HG03460 (cell line): ENCODE measurements around the gene LECT2.

Source experiments
- ATAC-seq: cut with Tn5 transposase; IDR thresholded peaks from one replicate; pipeline ENCODE4 v1.9.1; 2021; ENCODE audit not compliant: unreplicated experiment

The LECT2 gene

DNA sequence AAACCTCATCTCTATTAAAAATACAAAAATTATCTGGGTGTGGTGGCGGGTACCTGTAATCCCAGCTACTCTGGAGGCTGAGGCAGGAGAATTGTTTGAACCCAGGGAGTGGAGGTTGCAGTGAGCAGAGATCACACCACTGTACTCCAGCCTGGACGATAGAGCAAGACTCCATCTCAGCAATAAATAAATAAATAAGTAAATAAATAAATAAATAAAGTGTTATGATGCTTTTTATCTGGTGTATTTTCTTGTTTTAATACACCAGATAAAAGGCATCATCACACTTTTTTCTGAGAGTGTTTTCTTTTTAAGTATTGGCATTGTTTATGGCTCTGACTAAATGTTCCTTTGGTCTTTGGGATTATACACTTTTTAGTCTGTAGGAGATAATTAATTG is 24.2 kb upstream of the LECT2 start:
- no peak for ATAC-seq

DNA sequence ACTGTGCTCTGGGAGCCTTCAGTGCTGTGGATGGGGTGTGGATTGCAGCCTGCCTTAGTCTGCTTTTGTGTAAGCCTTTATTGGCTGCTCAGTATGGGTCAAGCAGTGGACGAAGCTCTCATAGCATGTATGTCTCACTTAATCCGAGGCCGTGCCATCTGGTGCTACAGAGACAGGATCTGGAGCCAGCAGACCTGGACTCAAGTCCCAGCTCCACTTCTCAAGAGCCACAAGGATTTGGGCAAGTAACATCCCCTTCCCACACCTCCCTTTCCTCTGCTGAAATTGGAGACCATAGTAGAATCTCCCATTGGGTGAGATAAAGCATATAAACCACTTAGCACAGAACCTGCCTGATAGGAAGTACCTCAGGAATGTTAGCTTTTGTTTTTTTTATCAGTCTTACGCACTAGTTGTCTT is 23.4 kb upstream of the LECT2 start:
- no peak for ATAC-seq

DNA sequence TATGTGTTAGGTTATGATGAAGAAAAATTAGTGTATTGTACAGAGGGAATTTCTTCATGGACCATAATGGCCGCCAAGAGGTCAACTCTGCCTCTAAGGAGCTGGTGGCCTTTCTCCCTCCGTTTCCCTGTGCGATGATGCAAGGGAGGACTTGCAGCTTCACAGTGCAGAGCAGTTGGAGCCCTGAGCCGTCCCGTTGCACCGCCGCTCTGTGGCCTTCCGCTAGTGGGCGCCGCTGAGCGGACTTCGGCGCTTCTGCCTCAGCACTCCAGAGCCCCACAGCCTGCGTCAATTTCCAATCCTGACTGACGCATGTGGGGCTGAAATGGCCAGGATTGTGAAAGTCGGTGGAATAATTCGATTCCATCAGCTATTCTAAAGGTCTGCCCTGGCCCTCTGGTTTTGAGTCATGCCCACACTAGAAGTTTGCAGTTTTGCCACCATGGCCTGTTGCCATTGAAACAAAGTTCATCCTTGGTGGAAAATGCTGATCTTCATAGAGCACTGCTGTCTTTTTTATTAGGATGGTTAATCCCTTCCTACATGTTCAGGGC is 22.7 kb upstream of the LECT2 start:
- peak; percentile 54 for ATAC-seq

DNA sequence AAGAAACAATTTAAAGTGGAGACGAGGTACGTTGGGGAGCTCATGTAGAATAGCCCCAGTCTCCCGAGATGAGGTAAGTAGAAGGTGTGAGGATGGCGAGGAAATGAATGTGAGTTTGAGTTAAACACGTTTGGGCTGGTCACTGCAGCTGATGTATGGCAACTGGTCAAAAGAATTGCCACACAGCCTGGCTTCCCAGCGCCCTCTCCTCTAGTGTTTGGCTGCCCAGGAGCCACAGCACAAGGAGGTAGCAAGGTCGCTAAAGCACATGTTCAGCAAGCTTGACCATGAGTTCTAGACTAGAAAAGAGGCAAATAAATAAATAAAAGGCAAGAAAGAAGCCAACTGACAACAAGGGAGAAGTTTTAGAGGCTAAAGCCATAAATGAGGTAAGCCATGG is 21.4 kb upstream of the LECT2 start:
- ATAC-seq = no peak

DNA sequence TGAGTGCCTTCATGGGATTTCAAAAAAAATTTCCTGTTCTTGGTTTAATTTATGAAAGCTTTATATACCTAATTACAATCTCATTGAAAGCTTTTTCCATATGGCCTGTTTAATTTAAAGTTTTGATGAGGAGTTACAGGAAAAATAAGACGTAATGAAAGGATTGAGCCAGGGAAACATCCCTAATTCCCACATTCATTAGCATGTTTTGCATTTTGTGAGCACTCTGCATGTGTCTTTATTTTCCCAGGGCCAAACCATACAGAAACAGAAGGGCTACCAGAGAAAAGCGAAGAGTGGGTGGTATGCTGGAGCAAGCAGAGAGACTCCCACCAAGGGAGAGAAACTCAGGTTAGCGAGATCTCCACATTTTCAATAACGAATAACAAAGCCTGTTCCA is 20.3 kb upstream of the LECT2 start:
- ATAC-seq = no peak

DNA sequence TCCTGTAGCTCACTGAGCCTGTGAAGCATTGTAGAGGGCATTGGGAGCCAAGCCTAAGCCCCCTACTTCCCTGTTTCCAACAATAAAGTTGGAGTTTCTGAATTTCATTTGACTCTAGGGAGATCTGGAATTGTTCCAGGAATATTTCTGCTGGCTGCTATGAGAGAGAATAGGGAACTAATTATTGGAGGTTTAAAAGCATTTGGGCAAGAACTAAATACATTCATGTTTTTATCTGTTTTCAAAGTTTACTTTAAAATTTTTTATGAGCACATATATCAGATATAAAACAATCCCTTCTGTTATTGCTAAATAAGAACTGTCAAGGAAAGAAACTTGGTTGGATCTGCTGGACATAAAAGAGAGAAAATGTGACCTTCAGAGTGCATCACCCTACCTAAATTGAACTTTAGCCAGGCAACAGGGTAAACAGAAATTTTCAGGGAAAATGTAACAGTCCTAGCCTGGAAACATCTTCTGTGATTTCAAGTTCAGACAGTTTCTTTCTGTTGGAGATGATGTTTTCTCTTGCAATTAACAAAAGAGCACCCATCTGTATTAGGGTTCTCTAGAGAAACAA is 19.3 kb upstream of the LECT2 start:
- ATAC-seq = no peak

DNA sequence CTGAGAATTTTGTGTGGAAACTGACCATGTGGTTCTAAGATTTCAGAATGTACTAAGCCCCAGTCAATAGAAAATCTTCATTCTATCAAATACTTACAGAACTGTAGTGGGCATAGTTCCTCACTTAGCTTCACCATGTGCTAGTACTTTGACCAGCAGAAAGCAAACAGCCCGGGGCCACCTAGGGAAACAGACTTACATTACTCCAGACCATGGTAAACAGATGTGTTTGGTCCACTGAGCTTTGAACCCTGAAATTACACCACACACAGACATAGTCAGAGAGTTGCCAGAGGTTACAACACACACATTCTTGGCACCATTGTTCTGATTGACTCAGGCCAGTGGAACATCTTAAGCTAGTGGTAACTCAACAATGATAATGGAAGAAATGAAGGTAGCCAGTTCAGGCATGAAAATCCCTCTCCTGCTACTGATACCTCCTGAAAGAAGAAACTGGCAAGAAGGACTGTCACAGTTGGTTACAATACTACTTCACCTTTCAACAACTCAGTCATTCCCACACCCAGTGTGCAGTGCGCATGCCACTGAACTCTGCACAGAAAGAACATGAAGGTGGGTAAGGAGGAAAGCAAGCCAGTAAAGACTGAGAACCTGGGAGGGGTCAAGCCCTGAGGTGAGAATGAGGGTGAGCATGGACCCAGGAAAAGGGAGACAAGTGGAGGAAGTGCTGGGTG is 18.7 kb upstream of the LECT2 start:
- ATAC-seq = no peak

DNA sequence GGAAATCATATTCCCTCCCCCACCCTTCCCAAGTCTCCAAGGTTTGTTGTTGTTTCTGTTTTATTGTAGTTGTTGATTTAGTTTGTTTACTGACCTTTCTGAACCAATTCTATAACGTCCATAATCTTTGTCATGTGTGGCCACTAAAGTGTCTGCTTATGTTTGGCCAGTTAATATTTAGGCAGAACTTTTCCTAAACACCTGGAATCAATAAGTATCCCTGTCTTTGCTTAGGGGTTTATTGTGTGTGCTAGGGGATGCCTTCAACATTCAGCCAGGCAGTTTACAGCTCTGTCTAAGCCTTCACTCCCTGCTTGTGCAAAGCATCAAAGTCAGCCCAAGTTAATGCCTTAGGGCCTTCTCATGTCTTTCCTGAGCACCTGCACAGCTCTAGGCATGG is 16.9 kb upstream of the LECT2 start:
- ATAC-seq = no peak

DNA sequence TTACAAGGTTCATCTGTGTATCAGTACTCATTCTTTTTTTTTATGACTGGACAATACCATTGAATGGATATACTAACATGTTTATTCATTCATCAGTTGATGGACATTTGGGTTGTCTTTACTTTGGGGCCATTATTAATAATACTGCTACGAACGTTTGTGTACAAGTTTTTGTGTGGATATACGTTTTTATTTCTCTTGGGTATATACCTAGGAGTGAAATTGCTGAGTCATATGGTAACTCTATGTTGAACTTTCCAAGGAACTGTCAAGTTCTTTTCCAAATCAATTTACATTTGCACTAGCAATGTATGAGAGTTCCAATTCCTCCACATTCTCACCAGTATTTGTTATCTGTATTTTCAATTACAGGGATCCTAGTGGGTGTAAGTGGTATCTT is 12.0 kb upstream of the LECT2 start:
- no peak for ATAC-seq

DNA sequence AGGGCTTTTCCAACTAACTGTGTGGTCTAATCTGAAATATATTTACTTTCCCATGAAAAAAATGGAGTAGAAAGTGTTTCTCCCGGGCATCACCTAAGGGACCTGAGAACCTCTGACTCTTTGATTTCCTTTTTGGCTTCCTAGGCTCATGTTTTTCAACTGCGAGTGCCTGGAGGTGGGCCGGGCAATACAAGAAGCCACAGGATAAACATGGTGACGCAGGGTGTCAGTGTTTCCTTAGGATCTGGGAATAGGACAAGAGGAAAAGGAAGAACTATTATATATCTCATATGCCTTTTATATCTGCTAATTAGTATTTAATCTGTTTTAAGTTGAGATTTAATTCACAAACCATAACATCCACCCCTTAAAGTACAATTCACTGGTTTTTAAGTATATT is 11.4 kb upstream of the LECT2 start:
- ATAC-seq = no peak

DNA sequence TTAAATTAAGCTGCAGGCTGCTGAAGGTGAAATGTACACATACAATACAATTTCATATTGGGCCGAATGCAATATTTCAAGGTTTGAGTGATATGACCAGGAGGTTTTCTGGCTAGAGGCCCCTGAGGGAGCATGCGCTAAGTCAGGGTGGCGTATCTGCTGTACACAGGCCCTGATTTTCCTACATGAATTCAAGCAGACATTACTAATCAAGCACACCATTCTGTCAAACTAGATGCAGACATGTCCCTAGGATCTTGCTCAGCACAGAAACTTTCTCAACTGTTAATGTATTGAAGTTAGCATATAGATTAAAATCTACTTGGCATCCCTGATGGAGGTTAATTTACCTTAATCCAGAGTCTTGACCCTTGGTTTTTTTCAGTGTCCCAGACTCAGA is 10.7 kb upstream of the LECT2 start:
- ATAC-seq = no peak

DNA sequence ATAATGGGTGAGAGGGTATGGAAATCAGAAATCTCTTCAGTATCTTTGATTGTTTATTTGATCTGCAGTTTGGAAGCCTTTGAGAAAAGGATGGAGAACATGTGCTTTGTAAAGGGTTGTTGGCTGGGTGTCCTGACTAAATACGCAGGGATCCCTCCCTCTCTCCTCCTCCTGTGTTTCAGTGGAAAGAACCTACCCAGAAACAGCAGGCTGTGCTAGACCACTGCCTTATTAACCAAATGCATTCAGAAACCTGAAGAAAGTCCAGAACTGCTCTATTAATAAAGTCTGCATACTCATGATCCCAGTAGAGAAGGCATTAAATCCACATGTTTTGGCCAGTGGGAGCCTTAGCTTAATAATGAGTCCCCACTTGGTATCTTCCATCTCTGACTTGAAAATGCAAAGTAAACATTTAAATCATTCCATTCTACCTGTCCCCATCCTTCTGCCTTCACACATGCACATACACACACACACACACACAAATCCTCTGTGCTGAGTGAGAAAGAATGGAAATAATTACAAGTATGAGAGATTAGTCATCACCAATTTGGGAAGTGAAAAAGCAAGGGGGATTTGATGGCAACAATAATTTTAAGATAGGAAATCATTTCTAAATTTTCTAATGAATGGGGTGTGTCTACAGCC is 10.0 kb upstream of the LECT2 start:
- no peak for ATAC-seq

DNA sequence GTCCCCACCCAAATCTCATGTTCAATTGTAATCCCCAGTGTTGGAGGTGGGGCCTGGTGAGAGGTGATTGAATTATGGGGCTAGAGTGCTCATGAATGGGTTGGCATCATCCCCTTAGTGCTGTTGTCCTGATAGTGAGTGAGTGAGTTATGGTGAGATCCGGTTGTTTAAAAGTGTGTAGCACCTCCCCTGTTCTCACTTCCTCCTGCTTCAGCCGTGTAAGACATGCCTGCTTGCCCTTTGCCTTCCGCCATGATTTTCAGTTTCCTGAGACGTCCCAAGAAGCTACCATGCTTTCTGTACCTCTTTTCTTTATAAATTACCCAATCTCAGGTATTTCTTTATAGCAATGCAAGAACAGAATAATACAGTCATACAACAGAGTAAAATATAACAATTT is 742 bp upstream of the LECT2 start:
- peak; percentile 56 for ATAC-seq

DNA sequence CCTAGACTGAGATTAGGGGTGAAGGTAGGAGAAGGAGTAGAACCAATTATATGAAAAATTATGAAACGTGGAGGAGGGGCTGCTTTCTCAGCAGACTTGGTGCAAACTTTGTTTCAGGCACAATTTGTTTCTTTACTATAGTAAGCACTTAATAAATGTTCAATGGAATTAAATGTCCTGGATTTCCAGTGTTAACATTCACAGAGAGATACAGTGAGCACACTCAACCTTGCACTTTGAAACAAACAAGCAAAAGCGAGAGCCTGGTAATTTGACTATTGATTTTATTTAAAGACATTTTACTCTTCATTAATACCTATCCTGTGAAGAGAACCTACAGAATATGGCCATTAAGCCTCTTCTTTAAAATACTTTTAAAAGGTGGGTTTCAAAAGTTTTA is 933 bp downstream of the LECT2 start:
- no peak for ATAC-seq

DNA sequence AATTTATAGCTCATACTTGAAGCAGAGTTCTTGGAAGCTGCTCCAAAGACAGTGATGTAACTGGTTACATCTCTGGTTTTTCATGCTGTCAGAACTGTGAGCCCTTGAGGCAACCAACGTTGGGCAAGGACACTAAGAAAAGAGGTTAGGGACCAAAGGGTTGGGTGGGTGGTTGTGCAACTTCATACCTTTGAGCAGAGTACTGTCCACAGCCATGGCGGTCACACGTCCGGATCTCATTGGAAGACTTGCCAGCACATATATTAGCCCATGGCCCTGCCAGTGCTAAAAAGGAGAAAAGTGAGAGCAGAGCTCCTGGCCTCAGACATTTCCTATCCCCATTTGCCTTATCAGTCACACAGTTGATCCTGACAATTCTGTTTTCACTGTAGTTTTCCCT is 2.1 kb downstream of the LECT2 start:
- no peak for ATAC-seq

DNA sequence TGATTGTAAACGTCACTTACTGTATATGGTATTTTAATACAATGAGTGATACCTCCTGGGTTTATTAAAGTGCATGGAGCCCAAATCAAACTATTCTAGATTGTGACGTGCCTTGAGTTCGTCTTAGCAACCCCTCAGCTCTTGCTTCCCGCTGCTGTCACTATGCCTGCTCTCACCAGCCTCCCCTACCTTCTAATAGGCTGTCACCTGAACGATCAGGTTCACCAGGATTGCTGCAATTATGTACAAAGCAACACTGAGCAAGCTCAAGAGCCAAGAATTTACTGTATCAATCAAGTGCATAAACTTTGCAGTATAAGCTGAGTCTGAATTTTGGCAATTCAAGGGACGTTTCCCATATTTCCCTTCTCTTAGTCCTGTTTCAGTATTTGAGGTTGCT is 3.0 kb downstream of the LECT2 start:
- ATAC-seq = no peak

DNA sequence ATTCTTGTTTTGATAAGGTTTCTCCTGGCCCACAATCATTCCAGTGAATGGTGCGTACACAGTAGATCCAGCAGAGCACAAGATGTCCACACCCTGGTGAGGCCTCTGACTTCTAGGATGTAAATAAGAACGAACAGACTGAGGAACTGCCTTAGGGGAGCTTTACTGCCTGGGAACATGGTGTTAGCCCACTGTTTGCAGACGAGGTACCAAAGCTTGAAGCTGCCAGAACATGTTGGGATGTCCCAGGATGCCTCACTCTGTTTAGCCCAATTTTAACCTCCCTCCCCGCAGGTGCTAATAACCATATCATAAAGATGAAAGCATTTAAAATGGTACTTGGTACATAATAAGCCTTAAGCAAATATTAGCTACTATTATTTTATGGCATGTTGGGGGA is 3.5 kb downstream of the LECT2 start:
- ATAC-seq = no peak

DNA sequence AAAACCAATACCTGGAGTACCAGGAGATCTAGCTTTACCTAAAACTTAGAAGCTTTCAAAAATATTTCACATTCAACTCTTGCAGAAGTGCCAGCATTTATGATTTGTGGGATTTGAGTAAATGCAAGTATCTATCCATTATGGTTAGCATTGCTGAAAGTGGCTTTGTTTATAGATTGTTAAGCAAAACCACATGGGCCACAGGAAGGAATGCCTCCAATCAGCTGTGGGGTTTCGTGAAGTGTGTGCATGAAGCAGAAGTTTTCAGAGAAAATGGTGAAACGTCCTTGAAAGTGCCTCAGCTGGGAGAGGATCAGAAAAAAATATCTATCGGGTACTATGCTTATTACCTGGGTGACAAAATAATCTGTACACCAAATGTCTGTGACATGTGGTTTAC is 4.2 kb downstream of the LECT2 start:
- ATAC-seq = no peak

DNA sequence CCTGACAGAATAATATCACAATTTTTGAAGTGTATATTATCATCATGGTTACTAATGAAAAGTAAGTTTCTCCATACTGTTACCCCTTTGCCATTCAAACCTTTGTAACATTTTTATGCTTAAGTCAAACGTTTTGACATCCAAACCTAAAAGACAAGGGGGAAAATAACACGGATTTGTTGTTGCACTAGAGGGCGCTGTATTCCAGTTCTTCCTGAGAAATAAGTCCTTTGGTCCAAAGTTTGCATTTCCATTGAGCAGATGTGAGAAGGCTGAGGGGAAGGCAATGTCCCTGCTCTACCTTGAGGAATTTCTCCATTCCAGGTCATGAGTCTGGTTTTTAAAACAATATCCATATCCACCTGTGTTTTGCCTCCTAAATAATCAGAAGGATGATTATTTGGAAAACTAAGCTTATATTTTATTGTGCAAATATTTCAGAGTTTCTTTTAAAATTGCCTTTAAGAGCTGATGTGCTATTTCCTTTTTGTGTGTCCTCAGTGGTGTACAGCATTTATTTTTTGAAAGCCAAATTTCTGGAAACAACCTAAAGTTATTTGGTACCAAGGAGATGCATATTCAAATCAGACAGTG is 9.7 kb downstream of the LECT2 start:
- no peak for ATAC-seq

DNA sequence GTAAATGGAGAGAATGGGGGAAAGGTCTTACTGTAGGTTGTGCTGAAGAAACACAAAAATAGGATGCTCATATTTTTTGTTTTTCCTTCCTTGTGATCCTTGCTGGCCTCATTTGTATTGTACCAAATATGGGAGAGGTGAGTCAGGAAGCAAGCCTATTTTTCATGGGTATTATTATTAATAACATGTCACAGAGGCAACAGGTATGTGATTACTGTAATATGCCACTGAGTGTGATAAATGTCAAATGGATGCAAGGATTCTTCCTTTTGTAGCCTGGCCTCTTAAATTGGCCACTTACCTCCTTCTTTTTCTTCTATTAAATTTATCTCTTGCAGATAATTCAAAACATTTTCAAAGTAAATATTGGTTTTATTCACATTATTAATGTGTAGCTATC is 10.2 kb downstream of the LECT2 start:
- no peak for ATAC-seq

DNA sequence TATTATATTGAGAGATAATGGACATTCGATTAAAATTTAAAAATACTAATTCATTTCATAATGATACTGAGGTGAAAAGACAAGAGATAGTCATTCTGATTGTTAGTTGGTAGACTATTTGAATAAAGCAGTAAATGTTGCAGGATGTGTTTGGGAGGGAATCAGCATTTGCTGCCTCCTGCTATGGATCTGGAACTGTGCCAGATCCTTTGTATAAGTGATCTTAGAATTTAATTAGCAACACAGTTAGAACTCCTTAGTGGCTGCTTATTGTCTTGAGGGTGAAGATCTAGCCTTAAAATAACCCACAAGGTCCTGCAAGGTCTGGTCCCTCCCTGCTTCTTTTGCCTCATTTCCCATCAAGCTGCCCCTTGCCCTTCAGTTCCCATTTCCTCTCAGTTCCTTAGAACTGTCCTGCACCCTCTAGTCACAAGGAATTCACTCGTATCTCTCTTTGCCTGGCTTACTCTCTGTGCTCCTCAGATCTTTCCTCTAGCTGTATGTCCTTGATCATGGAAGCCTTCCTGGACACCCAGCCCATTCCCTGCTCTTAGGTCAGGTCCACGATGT is 12.5 kb downstream of the LECT2 start:
- ATAC-seq = no peak

DNA sequence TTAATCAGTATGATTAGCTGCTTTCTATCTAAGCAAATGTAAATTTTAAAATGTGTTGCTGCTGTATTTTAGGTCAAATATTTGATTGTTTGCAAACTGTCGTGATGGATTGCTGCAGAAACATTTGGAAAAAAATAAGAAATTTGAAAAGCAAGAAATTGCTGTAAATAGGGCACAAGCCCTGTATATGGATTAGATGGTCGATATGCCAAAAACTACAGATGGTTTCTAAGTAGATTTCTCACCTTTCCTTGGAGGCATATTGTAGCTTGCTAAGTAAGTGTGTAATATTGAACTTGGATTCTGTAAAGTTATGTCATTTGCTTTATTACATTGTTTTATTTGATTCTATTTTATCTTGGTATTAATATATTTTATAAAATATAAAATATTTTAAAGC is 13.1 kb downstream of the LECT2 start:
- no peak for ATAC-seq
